Neuronal stem cell (in vitro differentiated cells): Measurements from ENCODE around the gene STK26.

Experiments used
- DNase-seq: peaks from one replicate; pipeline ENCODE4 v3.0.0-alpha.2; 2013; ENCODE audit warnings: low spot score
- H2AFZ ChIP-seq: one replicate; pipeline ENCODE4 v1.6.1; 2013; ENCODE audit warnings: mild to moderate bottlenecking, low read length, inconsistent platforms
- H2AK5ac ChIP-seq: 2 replicates; pipeline ENCODE4 v1.6.1; 2013; ENCODE audit warnings: low read depth, mild to moderate bottlenecking, inconsistent platforms, low read length, moderate library complexity, mixed read lengths
- H2BK120ac ChIP-seq: 2 replicates; pipeline ENCODE4 v1.6.1; 2013; ENCODE audit warnings: low read depth, mild to moderate bottlenecking, inconsistent platforms, low read length, moderate library complexity, mixed read lengths
- H2BK12ac ChIP-seq: one replicate; pipeline ENCODE4 v1.6.1; 2013; ENCODE audit warnings: low read length, inconsistent platforms
- H2BK15ac ChIP-seq: 2 replicates; pipeline ENCODE4 v1.6.1; 2013; ENCODE audit warnings: mild to moderate bottlenecking, low read length, inconsistent platforms, mixed read lengths
- H2BK5ac ChIP-seq: one replicate; pipeline ENCODE4 v1.6.1; 2013; ENCODE audit warnings: inconsistent platforms, mild to moderate bottlenecking, low read length, moderate library complexity
- H3K14ac ChIP-seq: one replicate; pipeline ENCODE4 v1.6.1; 2013; ENCODE audit warnings: low read length, inconsistent platforms
- H3K18ac ChIP-seq: 2 replicates; pipeline ENCODE4 v1.6.1; 2013; ENCODE audit warnings: low read length, inconsistent platforms
- H3K23ac ChIP-seq: 2 replicates; pipeline ENCODE4 v1.6.1; 2013; ENCODE audit warnings: low read depth, mild to moderate bottlenecking, mixed read lengths, low read length, inconsistent platforms; ENCODE audit not compliant: poor library complexity
- H3K27ac ChIP-seq: replicated peaks from 3 replicates; pipeline ENCODE4 v1.5.1; 2013; ENCODE audit warnings: low read length, inconsistent platforms
- H3K27me3 ChIP-seq, 3 experiments: 2 replicates each; pipeline ENCODE4 v1.6.1; 2013; ENCODE audit warnings: low read length in 3 of 3, mild to moderate bottlenecking in 2 of 3, inconsistent platforms in 1 of 3, low read depth in 1 of 3, mixed read lengths in 1 of 3, moderate library complexity in 1 of 3; ENCODE audit not compliant: control insufficient read depth in 3 of 3, insufficient read depth in 3 of 3
- H3K36me3 ChIP-seq, 2 donors: replicated peaks in 1 of 2; 2 replicates each; pipeline ENCODE4 v1.6.1; 2013; ENCODE audit warnings: low read length in 2 of 2; ENCODE audit not compliant: control insufficient read depth in 2 of 2, insufficient read depth in 2 of 2
- H3K4ac ChIP-seq: 2 replicates; pipeline ENCODE4 v1.6.1; 2013; ENCODE audit warnings: inconsistent platforms, mild to moderate bottlenecking, low read length, moderate library complexity
- H3K4me1 ChIP-seq, 2 donors: 1 replicate in 1 of 2; 2 replicates in 1 of 2; pipeline ENCODE4 v1.6.1; 2013; ENCODE audit warnings: low read length in 2 of 2, low read depth in 1 of 2; ENCODE audit not compliant: control insufficient read depth in 2 of 2, insufficient read depth in 1 of 2
- H3K4me2 ChIP-seq: one replicate; pipeline ENCODE4 v1.6.1; 2013; ENCODE audit warnings: mild to moderate bottlenecking, low read length, inconsistent platforms; ENCODE audit not compliant: insufficient read depth, poor library complexity, severe bottlenecking
- H3K4me3 ChIP-seq, 2 donors: 2 replicates each; pipeline ENCODE4 v1.5.1; 2013; ENCODE audit warnings: low read length in 2 of 2, mild to moderate bottlenecking in 2 of 2, inconsistent platforms in 1 of 2, moderate library complexity in 1 of 2
- H3K79me1 ChIP-seq: one replicate; pipeline ENCODE4 v1.6.1; 2013; ENCODE audit warnings: low read depth, mild to moderate bottlenecking, inconsistent platforms, low read length, moderate library complexity
- H3K9ac ChIP-seq: one replicate; pipeline ENCODE4 v1.6.1; 2013; ENCODE audit warnings: mild to moderate bottlenecking, low read depth, low read length, inconsistent platforms; ENCODE audit not compliant: poor library complexity
- H3K9me3 ChIP-seq, 2 donors: replicated peaks in 1 of 2; 2 replicates each; pipeline versions ENCODE3 to v1.6.1; 2013; ENCODE audit warnings: low read length in 2 of 2, mild to moderate bottlenecking in 2 of 2, inconsistent platforms in 1 of 2, low read depth in 1 of 2, mixed read lengths in 1 of 2, moderate library complexity in 1 of 2; ENCODE audit not compliant: control insufficient read depth in 2 of 2, insufficient read depth in 1 of 2
- H4K8ac ChIP-seq: one replicate; pipeline ENCODE4 v1.6.1; 2013; ENCODE audit warnings: low read depth, mild to moderate bottlenecking, inconsistent platforms, low read length, moderate library complexity
- H4K91ac ChIP-seq: one replicate; pipeline ENCODE4 v1.6.1; 2013; ENCODE audit warnings: low read length, low read depth, mild to moderate bottlenecking, inconsistent platforms; ENCODE audit not compliant: poor library complexity
- WGBS, 2 donors: extraction: QIAGEN DNeasy Blood & Tissue Kit; methylation state at CpG; one replicate each; pipeline ENCODE4 v1.1.7; 2013; ENCODE audit warnings: missing lambda C conversion rate in 2 of 2, mixed read lengths in 1 of 2; ENCODE audit not compliant: insufficient read length in 2 of 2, insufficient replicate concordance in 1 of 2; ENCODE audit errors: extremely low coverage in 2 of 2; 5-methylcytosine and 5-hydroxymethylcytosine counted together

Gene STK26

DNA sequence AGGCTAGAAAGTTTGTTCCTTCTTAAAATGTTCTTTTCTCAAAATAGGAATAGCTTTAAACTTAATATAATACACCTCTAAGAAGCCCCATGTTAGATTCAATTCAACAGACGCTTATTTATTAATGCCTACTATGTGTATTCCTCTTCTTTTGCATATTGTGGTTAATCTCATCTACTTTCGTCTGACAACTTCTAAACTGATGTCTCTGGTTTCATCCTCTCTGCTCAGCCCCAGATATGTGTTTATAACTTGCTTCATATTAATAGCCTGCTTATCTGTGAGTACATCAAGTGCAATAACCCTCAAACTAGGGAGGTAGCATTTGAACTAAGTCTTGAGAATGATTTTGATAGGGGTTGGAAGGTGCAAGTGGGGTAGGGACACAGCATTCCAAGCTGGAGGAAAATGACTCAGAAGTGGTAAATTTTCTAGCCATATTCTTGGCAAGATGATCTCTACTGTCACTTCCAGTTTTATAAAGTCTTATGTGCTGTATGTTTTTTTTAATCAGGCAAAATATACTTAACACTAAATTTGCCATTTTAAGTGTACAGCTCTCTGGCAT is 37.0 kb downstream of the STK26 start:
- Histone ChIP-seq H3K36me3 (peaks cover 0 to 2% of the 10 kb centered on the region in 2 donors), H2AFZ (no peak overlapping the region), H4K8ac (no peak overlapping the region), H3K4ac (no peak overlapping the region), H3K27ac (no peak overlapping the region), H2BK120ac (no peak overlapping the region), H3K23ac (no peak overlapping the region), H3K79me1 (no peaks in the 10 kb centered on the region), H3K4me3 (no peak overlapping the region), H4K91ac (no peak overlapping the region), H2BK15ac (no peak overlapping the region), H2AK5ac (no peak overlapping the region), H3K27me3 (peaks cover 0 to 25% (median 0%) of the 10 kb centered on the region in 3 experiments), H2BK12ac (no peak overlapping the region), H3K9ac (no peak overlapping the region), H2BK5ac (no peak overlapping the region), H3K4me2 (no peak overlapping the region), H3K14ac (no peak overlapping the region), H3K4me1 (no peaks in the 10 kb centered on the region), H3K9me3 (no peaks in the 10 kb centered on the region), H3K18ac (no peak overlapping the region)
- WGBS, 2 donors, result no CpG with 5 or more reads among the region's 2 CpGs
- DNase-seq, result no peak

GRCh38 chrX:132063334-132063733 is 40.2 kb downstream of the STK26 start:
- Histone ChIP-seq H3K14ac (no peak overlapping the region), H2BK5ac (no peak overlapping the region), H3K9ac (no peak overlapping the region), H3K4me3 (no peak overlapping the region), H2BK12ac (no peak overlapping the region), H3K27ac (no peak overlapping the region), H4K91ac (no peak overlapping the region), H3K27me3 (peaks cover 0 to 11% (median 0%) of the 10 kb centered on the region in 3 experiments), H4K8ac (no peak overlapping the region), H3K18ac (no peak overlapping the region), H3K4me2 (no peak overlapping the region), H2BK15ac (no peak overlapping the region), H2BK120ac (no peak overlapping the region), H3K23ac (no peak overlapping the region), H3K36me3 (peaks cover 0 to under 1% of the 10 kb centered on the region in 2 donors), H2AK5ac (no peak overlapping the region), H3K4ac (no peak overlapping the region), H3K4me1 (no peaks in the 10 kb centered on the region), H3K9me3 (no peaks in the 10 kb centered on the region), H2AFZ (no peak overlapping the region), H3K79me1 (no peaks in the 10 kb centered on the region)
- no peak for DNase-seq
- no CpG with 5 or more reads among the region's 3 CpGs for WGBS, 2 donors

- H3K9ac ChIP-seq, result no peak overlapping the region
- H3K79me1 ChIP-seq, result no peaks in the 10 kb centered on the region
- no peak overlapping the region for H2BK5ac ChIP-seq
- no peaks in the 10 kb centered on the region for H3K9me3 ChIP-seq
- no peak for DNase-seq
- no peak overlapping the region for H3K14ac ChIP-seq
- H3K27ac ChIP-seq, result no peak overlapping the region
- no peak overlapping the region for H2AK5ac ChIP-seq
- H2BK15ac ChIP-seq, result no peak overlapping the region
- no peak overlapping the region for H4K91ac ChIP-seq
- no peak overlapping the region for H2BK120ac ChIP-seq
- no peak overlapping the region for H3K4me2 ChIP-seq
- peaks cover 0 to 6% of the 10 kb centered on the region in 2 donors for H3K36me3 ChIP-seq
- H3K4me1 ChIP-seq, result no peaks in the 10 kb centered on the region
- no peak overlapping the region for H4K8ac ChIP-seq
- no CpG with 5 or more reads among the region's 4 CpGs for WGBS, 2 donors
- H3K27me3 ChIP-seq, result peaks cover 0 to 11% (median 0%) of the 10 kb centered on the region in 3 experiments
- no peak overlapping the region for H3K23ac ChIP-seq
- H3K4ac ChIP-seq, result no peak overlapping the region
- H2AFZ ChIP-seq, result no peak overlapping the region
- no peak overlapping the region for H3K4me3 ChIP-seq
- no peak overlapping the region for H3K18ac ChIP-seq
- no peak overlapping the region for H2BK12ac ChIP-seq
Observed at GRCh38 chrX:132063862-132064261, 40.8 kb downstream of the STK26 start.

- Histone ChIP-seq H4K8ac (no peak overlapping the region), H4K91ac (no peak overlapping the region), H2BK120ac (no peak overlapping the region), H3K9me3 (no peaks in the 10 kb centered on the region), H3K4ac (no peak overlapping the region), H3K4me1 (no peaks in the 10 kb centered on the region), H3K36me3 (peaks cover 0 to 6% of the 10 kb centered on the region in 2 donors), H3K79me1 (no peaks in the 10 kb centered on the region), H3K4me2 (no peak overlapping the region), H3K18ac (no peak overlapping the region), H3K4me3 (no peak overlapping the region), H2BK5ac (no peak overlapping the region), H3K27me3 (peaks cover 0 to 3% (median 0%) of the 10 kb centered on the region in 3 experiments), H2AK5ac (no peak overlapping the region), H2AFZ (no peak overlapping the region), H3K14ac (no peak overlapping the region), H3K9ac (no peak overlapping the region), H3K23ac (no peak overlapping the region), H2BK15ac (no peak overlapping the region), H3K27ac (no peak overlapping the region), H2BK12ac (no peak overlapping the region)
- no peak for DNase-seq
- WGBS, 2 donors, result no CpG with 5 or more reads among the region's 1 CpG
Observed at GRCh38 chrX:132068405-132068804, 45.3 kb downstream of the STK26 start.
